Measurements from ENCODE around the gene GNL3. TPM values are rescaled to one million over a fixed set of nuclear protein-coding genes. Genes with fewer than 3 reads are reported as not detected.

Gene GNL3
- total RNA-seq, 1 donor from 2014 or later, result 145 TPM

DNA sequence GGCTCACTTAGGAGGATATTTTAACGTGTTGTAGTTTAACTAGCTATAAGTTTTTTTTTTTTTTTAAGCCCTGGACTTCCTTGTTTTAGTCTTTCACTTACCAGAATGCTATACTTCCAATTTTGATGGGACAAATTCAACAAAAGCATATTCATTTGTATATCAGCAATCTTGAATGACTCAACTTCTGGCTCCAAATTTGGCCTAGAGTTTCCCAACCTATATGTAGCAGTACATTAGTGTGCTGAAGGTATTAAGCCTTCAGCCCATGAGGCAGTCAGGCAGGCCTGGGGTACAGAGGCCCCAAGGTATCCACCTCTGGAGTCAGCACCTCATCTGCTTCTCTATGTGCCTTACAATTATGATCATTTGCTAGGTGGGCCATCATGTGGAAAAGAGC, 6.0 kb upstream of the GNL3 start:
- H3K27me3 Mint-ChIP-seq, result no peaks in the 10 kb centered on the region
- TF ChIP-seq CTCF (IDR thresholded peaks at IDR 0.05), result no peak
- POLR2A ChIA-PET, result no interaction called here
- CTCF ChIA-PET, result no interaction called here
- H3K36me3 Mint-ChIP-seq (ENCODE audit: low read depth), result peaks cover 64% of the 10 kb centered on the region
- peaks cover 28% of the 10 kb centered on the region for H3K4me1 Mint-ChIP-seq
- intact Hi-C loops (cut with micrococcal nuclease), result no loop called here
- H3K4me3 Mint-ChIP-seq, result no peak overlapping the region
- H3K9me3 Mint-ChIP-seq, result no peaks in the 10 kb centered on the region
- no peak overlapping the region for H3K27ac Mint-ChIP-seq
- DNase-seq (no peak), ATAC-seq (ENCODE audit: low read depth) (no peak)

DNA sequence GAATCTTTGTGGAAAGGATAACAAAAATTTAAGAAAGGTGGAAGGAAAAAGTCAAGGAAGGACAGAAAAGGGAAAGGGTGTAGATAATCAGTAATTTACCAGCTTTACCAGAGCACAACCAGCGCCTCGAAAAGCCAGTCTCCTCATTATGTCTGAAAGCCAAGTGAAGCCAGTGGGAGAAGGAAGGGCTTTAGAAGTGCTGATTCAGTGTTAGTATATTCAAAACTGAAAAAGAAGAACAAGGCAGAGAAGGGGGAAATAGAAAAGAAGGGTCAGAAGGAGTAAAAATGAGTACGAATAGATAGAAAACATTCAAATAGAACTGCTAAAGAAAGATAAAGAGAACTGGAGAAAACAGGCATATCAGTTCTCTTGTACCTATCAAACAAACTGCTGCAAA, 4.2 kb upstream of the GNL3 start:
- H3K4me3 Mint-ChIP-seq, result peak overlapping the region; percentile 22
- ChIA-PET POLR2A (interaction anchor here (0.7 kb wide), 1 partner anchor 334 kb away, joined by 5 read pairs; no protein-coding TSS in a partner anchor), CTCF (no interaction called here)
- peaks cover 42% of the 10 kb centered on the region for H3K4me1 Mint-ChIP-seq
- peaks cover 60% of the 10 kb centered on the region for H3K36me3 Mint-ChIP-seq (ENCODE audit: low read depth)
- no peaks in the 10 kb centered on the region for H3K9me3 Mint-ChIP-seq
- no peaks in the 10 kb centered on the region for H3K27me3 Mint-ChIP-seq
- TF ChIP-seq CTCF (IDR thresholded peaks at IDR 0.05), result no peak
- intact Hi-C loops (cut with micrococcal nuclease), result no loop called here
- DNase-seq, result no peak
- ATAC-seq (ENCODE audit: low read depth), result no peak
- peak overlapping the region; percentile 43 for H3K27ac Mint-ChIP-seq

DNA sequence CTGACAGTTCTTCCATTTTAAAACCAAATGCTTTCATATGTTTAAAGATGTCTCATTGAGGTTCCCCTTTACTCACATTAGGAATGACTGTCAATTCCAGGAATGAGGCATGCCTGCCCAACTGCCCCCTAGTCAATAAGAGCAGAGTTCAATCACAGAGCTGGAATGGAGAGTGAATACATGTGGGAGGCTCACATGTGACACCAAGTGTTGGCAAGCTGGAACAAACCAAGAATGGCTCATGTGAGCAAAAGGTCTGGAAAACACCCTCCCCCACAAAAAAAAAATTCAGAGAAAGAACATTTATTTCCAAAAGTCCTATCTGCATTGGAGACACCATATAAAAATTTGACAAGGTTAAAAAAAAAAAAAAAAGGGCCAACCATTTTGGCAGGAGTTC, 3.8 kb upstream of the GNL3 start:
- ATAC-seq (ENCODE audit: low read depth) (no peak), DNase-seq (no peak)
- intact Hi-C loops (cut with micrococcal nuclease), result no loop called here
- CTCF ChIA-PET, result no interaction called here
- peaks cover 46% of the 10 kb centered on the region for H3K4me1 Mint-ChIP-seq
- H3K27ac Mint-ChIP-seq, result peak overlapping the region; percentile 43
- H3K27me3 Mint-ChIP-seq, result no peaks in the 10 kb centered on the region
- no peaks in the 10 kb centered on the region for H3K9me3 Mint-ChIP-seq
- peaks cover 59% of the 10 kb centered on the region for H3K36me3 Mint-ChIP-seq (ENCODE audit: low read depth)
- TF ChIP-seq CTCF (IDR thresholded peaks at IDR 0.05), result no peak
- no peak overlapping the region for H3K4me3 Mint-ChIP-seq
- POLR2A ChIA-PET, result interaction anchor here (0.7 kb wide), 1 partner anchor 334 kb away, joined by 5 read pairs; no protein-coding TSS in a partner anchor

GRCh38 chr3:52683611-52684010, 2.2 kb upstream of the GNL3 start:
- peaks cover 56% of the 10 kb centered on the region for H3K4me1 Mint-ChIP-seq
- no peak for DNase-seq
- CTCF ChIA-PET, result no interaction called here
- H3K27ac Mint-ChIP-seq, result no peak overlapping the region
- H3K4me3 Mint-ChIP-seq, result no peak overlapping the region
- H3K9me3 Mint-ChIP-seq, result no peaks in the 10 kb centered on the region
- no peak for ATAC-seq (ENCODE audit: low read depth)
- intact Hi-C loops (cut with micrococcal nuclease), result no loop called here
- no peaks in the 10 kb centered on the region for H3K27me3 Mint-ChIP-seq
- POLR2A ChIA-PET, result no interaction called here
- peaks cover 64% of the 10 kb centered on the region for H3K36me3 Mint-ChIP-seq (ENCODE audit: low read depth)
- TF ChIP-seq CTCF (IDR thresholded peaks at IDR 0.05), result no peak

DNA sequence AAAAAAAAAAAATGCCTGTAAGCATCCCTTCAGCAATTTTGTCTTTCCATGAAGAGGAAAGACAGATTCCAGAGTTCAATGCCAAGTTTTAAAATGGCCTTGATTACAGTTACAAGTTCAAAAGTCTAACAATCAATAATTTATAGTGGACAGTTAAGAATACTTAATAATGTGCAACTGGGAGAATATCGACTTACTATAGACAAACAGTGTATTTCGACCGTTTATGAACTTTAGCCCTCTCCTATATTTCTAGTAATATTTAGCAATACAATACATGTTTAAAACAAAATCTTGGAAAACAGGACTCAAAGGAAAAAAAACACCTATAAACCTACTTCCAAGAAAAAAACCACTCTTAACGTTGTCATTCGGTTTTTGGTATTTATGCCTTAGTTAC, 1.6 kb upstream of the GNL3 start:
- H3K36me3 Mint-ChIP-seq (ENCODE audit: low read depth), result peaks cover 64% of the 10 kb centered on the region
- ATAC-seq (ENCODE audit: low read depth) (no peak), DNase-seq (no peak)
- TF ChIP-seq CTCF (IDR thresholded peaks at IDR 0.05), result no peak
- POLR2A ChIA-PET, result no interaction called here
- intact Hi-C loops (cut with micrococcal nuclease), result no loop called here
- peak overlapping the region; percentile 12 for H3K27ac Mint-ChIP-seq
- no peaks in the 10 kb centered on the region for H3K9me3 Mint-ChIP-seq
- peaks cover 58% of the 10 kb centered on the region for H3K4me1 Mint-ChIP-seq
- peak overlapping the region; percentile 69 for H3K4me3 Mint-ChIP-seq
- CTCF ChIA-PET, result no interaction called here
- H3K27me3 Mint-ChIP-seq, result no peaks in the 10 kb centered on the region
